ENCODE results near the gene ZDHHC8.

The ZDHHC8 gene

DNA sequence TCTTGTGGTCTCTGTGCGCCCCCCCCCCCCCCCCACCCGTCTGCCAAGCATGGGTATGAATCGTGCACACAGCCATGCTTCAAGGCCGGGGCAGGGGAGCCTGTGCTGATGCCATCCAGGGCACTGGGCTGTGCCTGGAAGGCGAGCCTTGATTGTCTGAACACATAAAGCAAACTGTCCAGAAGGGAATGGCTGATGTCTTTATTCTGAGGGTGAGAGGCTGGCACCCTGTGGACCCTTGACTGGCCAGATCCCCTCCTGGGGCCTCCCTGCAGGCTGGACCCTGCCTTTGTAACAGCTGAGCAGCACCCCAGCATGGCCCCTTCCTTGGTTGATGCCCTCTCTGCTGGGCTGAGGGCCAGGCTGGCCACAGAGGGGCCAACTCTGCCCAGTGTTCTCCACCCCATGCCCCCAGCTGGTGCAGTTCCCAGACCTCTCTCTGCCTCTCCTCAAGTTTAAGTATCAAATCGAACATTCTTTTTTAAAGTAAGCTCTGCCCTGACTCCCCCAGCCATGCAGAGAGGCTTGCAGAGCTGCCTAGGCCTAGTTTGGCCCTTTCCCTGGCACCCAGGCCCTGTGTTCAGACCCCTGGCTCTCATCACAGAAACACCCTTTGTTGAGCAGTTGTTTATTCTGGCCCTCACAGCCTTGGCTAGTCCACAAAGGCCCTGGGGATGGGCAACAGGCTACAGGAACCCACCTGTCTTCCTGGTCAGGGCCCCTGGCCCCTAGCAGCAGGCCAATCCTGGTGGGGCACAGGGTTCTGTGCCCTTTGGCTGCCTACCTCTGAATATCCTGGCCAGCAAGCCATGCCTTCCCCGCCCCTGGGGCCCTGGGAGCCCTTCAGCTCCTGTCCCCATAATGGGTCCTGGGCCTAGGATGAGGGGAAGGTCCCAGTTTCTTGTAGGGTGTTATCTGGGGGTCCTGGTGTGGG lies 19.6 kb upstream of the ZDHHC8 start:
- Histone ChIP-seq H3K4me2 (ENCODE audit: low read length) (no peak overlapping the region), H4K20me1 (ENCODE audit: control insufficient read depth, insufficient read depth, low read depth, low read length) (no peaks in the 10 kb centered on the region), H3K4me1 (ENCODE audit: control insufficient read depth, low read length) (peaks cover 15% of the 10 kb centered on the region), H3K4me3 (ENCODE audit: low read length) (no peak overlapping the region), H3K27me3 (ENCODE audit: control insufficient read depth, low read length) (no peaks in the 10 kb centered on the region), H3K27ac (ENCODE audit: low read depth, low read length) (peak overlapping the region; percentile 3; the same call in 1 of the 2 replicates), H3K36me3 (ENCODE audit: control insufficient read depth, low read length) (peaks cover 95% of the 10 kb centered on the region), H3K9me3 (ENCODE audit: control insufficient read depth, insufficient read depth, low read length) (no peaks in the 10 kb centered on the region), H3K9me2 (replicated peaks; ENCODE audit: control insufficient read depth, low read length) (no peaks in the 10 kb centered on the region), H3F3A (ENCODE audit: control insufficient read depth, insufficient read depth) (peaks cover 13% of the 10 kb centered on the region), H3K79me2 (ENCODE audit: control insufficient read depth, low read length) (peaks cover 33% of the 10 kb centered on the region)
- no peak for TF ChIP-seq EZH2phosphoT487 (IDR thresholded peaks at IDR 0.05; ENCODE audit: borderline replicate concordance, low read length)
- TF ChIP-seq, protein P1, sequence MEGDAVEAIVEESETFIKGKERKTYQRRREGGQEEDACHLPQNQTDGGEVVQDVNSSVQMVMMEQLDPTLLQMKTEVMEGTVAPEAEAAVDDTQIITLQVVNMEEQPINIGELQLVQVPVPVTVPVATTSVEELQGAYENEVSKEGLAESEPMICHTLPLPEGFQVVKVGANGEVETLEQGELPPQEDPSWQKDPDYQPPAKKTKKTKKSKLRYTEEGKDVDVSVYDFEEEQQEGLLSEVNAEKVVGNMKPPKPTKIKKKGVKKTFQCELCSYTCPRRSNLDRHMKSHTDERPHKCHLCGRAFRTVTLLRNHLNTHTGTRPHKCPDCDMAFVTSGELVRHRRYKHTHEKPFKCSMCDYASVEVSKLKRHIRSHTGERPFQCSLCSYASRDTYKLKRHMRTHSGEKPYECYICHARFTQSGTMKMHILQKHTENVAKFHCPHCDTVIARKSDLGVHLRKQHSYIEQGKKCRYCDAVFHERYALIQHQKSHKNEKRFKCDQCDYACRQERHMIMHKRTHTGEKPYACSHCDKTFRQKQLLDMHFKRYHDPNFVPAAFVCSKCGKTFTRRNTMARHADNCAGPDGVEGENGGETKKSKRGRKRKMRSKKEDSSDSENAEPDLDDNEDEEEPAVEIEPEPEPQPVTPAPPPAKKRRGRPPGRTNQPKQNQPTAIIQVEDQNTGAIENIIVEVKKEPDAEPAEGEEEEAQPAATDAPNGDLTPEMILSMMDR (IDR thresholded peaks at IDR 0.05; ENCODE audit: low read depth, low read length, poor library complexity, severe bottlenecking) = no peak

DNA sequence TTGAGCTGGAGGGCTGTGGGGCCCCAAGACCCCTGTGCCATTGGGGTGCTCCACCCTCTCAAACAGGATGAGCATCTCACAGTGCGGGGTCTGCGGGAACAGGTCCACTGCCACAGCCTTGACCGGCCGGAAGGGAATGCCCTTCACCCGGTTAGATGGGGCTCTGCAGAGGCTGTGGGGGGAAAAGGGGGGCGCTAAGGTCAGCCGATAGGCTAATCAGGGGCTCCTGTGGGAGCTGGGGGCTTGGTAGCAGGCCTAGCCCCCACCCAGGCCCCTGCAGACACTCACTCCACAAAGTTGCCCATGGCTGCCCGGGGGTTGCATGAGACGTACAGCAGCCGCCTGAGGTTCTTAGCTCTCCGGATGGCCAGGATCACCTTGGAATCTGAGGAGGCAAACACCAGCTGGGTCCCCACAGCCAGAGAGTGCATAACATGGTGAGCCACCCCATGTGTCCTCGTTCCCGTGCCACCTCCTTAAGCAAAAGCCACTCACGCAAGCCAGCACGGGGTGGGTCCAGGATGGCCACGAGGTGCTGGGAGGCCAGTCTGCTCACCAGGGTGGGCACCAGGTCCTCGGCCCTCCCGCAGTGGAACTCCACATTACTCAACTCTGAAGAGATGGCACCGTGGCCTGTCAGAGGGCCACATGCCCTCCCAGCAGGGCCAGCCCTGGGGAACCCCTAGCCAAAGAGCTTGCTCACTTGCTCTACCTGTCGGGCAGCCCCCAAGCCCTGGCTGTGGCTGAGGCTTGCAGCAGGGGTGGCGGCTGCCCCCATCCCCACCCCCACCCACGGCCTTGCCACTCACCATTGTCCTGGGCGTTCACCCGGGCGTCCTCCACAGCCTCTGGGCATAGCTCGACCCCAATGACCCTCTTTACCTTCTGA lies 18.7 kb upstream of the ZDHHC8 start:
- H3K36me3 ChIP-seq (ENCODE audit: control insufficient read depth, low read length) = peaks cover 89% of the 10 kb centered on the region
- H3K4me1 ChIP-seq (ENCODE audit: control insufficient read depth, low read length) = peaks cover 15% of the 10 kb centered on the region
- peaks cover 36% of the 10 kb centered on the region for H3K79me2 ChIP-seq (ENCODE audit: control insufficient read depth, low read length)
- no peak for TF ChIP-seq EZH2phosphoT487 (IDR thresholded peaks at IDR 0.05; ENCODE audit: borderline replicate concordance, low read length)
- TF ChIP-seq, protein P1 (IDR thresholded peaks at IDR 0.05; ENCODE audit: low read depth, low read length, poor library complexity, severe bottlenecking) = no peak
- H3K4me3 ChIP-seq (ENCODE audit: low read length) = no peak overlapping the region
- H3K27me3 ChIP-seq (ENCODE audit: control insufficient read depth, low read length) = no peaks in the 10 kb centered on the region
- no peaks in the 10 kb centered on the region for H3K9me2 ChIP-seq (replicated peaks; ENCODE audit: control insufficient read depth, low read length)
- no peak overlapping the region for H3K4me2 ChIP-seq (ENCODE audit: low read length)
- H3F3A ChIP-seq (ENCODE audit: control insufficient read depth, insufficient read depth) = peaks cover 13% of the 10 kb centered on the region
- H3K9me3 ChIP-seq (ENCODE audit: control insufficient read depth, insufficient read depth, low read length) = no peaks in the 10 kb centered on the region
- H3K27ac ChIP-seq (ENCODE audit: low read depth, low read length) = no peak overlapping the region
- no peaks in the 10 kb centered on the region for H4K20me1 ChIP-seq (ENCODE audit: control insufficient read depth, insufficient read depth, low read depth, low read length)

DNA sequence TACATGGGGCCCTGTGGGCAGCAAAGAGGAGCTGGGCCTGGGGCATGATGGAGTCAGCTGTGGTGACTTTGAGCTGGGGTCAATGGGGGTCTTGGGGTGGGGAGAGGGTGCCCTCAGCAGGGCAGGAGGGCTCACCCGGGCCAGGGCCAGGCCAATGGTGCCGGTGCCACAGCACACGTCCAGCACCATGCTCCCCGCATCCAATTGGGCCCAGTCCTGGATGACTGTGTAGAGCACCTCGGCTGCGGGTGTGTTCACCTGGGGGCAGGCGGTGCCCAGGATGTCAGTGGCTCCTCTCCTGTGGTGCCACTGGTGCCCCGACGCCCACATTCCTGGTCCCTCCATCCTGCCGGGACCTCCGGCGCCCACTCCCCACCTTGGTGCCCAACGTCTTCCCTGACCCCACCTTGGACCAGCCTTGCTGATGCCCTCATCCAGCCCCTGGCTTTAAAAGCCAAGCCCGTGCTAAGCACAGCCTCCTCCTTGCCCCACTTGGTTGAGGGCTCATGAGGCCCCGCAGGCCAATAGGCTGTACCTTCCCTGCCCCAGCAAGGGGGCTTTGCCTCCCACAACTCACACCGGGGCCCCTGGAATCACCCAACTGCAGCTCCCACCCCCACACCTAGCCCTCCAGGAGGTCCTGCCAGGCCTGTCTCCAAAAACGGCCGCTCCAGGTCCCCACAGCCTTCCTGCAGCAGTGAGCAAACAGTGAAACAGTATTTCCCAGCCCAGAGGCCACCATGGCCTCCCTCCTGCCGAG lies 17.9 kb upstream of the ZDHHC8 start:
- H3K27me3 ChIP-seq (ENCODE audit: control insufficient read depth, low read length) = no peaks in the 10 kb centered on the region
- H3K36me3 ChIP-seq (ENCODE audit: control insufficient read depth, low read length) = peaks cover 89% of the 10 kb centered on the region
- H3K4me1 ChIP-seq (ENCODE audit: control insufficient read depth, low read length) = peaks cover 18% of the 10 kb centered on the region
- no peak for TF ChIP-seq EZH2phosphoT487 (IDR thresholded peaks at IDR 0.05; ENCODE audit: borderline replicate concordance, low read length)
- TF ChIP-seq, protein P1 (IDR thresholded peaks at IDR 0.05; ENCODE audit: low read depth, low read length, poor library complexity, severe bottlenecking) = no peak
- H3K27ac ChIP-seq (ENCODE audit: low read depth, low read length) = no peak overlapping the region
- H3K4me3 ChIP-seq (ENCODE audit: low read length) = no peak overlapping the region
- no peaks in the 10 kb centered on the region for H4K20me1 ChIP-seq (ENCODE audit: control insufficient read depth, insufficient read depth, low read depth, low read length)
- H3K79me2 ChIP-seq (ENCODE audit: control insufficient read depth, low read length) = peaks cover 45% of the 10 kb centered on the region
- H3F3A ChIP-seq (ENCODE audit: control insufficient read depth, insufficient read depth) = peaks cover 13% of the 10 kb centered on the region
- no peaks in the 10 kb centered on the region for H3K9me3 ChIP-seq (ENCODE audit: control insufficient read depth, insufficient read depth, low read length)
- no peak overlapping the region for H3K4me2 ChIP-seq (ENCODE audit: low read length)
- no peaks in the 10 kb centered on the region for H3K9me2 ChIP-seq (replicated peaks; ENCODE audit: control insufficient read depth, low read length)

Measured in DOHH2 (cell line).